NCI-H1105 treated with DMSO at 0.1 percent for 48 hours (cell line): Measurements from ENCODE around the gene CIROP.

ENCODE experiments used
- DNase-seq: peaks from one replicate; lab custom pipeline; 2025; lab: John Stamatoyannopoulos, UW

Gene CIROP

DNA sequence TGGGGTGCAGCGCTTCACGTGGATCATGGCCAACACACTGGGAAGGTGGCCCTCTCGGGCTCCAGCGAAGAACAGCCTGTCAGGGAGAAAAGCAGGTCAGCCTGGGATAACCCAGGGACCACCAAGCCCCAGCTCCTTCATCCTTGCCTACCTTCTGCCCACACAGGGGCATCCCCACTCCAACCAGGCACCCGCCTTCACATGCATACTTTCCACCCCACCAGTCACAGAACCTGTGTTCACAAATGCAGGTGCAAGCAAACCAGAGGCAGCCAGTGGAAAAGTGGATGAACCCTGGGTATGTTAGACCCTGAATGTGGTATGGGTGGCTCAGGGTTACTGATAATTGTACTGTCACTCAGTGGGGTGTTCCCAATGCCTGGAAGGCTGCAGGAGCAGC, 26.7 kb upstream of the CIROP start:
- DNase-seq, result no peak

DNA sequence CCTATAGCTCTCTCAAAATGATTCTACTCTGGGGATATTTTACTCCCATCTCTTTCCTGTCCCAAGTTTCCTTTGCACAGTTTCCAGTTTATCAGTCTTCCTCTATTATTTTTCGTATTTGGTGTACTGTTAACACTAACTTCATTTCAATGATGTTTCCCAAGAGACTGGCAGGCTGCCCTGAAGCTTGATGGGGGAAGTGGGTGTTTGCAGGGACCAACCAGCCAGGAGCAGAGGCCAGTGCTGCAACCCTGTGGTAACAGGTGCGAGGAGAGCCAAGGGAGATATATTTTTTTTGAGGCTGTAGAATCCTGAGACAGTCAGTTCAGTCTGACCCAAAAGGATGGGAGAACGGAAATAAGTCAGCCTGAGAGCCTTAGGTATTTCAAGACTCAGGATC, 26.1 kb upstream of the CIROP start:
- no peak for DNase-seq

DNA sequence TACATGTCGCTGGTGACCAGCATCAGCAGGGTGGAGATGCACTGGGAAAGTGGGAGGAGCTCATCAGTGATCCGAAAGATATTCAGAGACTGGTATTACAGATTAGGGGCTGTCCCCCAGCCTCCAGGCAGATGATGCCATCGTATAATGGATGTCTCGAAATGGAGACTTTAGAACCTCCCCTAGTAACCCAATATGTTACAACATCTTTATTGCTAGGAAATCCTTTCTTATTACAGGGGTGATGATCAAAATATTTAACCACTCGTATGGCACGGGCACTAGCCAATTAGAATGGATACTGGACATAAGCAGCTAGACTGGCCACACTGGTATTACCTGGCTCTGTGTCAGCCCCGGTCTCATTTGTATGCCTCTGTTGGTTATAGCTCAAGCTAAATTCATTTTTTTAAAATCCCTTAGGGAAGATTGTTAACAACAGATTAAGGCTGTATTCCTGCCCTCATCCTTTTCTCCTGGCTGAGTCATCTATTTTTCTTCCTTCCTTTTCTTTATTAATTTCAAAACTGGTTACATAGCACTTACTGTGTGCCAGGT, 25.0 kb upstream of the CIROP start:
- DNase-seq, result no peak

DNA sequence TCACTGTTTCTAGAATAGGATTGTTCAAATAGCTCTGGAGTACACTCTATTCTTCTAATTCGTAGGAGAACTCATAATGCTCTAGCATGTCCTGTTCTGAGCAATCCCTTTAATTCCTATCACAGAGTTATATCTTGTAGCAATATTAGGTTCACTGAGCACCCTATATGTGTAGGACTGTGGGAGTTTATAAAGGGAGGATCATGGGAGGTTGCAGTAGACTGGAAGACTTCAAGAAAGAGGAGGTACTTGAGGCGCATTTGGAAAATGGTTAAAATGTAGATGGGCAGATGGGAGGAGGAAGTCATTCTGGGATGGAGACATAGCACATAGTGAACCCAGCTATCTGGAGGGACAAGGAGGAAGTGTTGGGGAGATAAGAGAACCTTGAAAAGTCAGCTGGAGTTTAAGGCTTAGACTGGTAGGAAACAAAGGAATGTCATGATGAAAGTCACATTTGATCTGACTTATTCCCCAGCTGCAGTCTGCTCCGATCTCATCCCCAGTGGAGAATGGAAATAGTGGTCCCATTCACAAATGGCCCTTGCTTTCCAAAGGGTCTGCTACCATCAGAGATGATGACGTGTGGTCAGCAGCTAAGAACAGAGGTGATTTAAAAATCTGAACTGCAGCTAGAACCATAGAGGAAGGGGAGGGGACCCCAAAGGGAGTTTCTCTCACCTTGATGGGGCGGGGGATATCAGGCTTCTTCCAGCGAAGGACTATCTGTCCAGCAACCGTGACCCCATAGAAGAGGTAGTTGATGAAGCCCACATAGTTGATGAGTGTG, 24.4 kb upstream of the CIROP start:
- DNase-seq, result no peak

DNA sequence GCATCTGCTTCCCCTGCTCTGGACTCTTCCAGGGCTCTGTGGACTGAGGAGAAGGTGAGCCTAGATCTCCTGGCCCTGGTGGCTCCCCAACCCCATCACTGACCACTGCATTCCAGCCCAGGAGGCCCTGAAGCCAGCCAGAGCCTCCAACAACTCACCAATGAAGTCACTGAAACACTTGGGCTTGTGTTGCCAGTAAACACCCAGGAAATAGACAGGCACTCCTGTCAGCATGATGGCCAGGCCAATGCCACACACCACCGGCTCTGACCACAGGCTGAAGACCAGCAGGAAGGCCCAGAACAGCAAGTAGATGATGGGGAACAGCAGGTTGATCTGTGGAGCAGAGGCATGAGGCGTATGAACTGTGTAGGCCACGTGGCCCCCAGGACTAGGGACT, 23.1 kb upstream of the CIROP start:
- DNase-seq, result no peak

DNA sequence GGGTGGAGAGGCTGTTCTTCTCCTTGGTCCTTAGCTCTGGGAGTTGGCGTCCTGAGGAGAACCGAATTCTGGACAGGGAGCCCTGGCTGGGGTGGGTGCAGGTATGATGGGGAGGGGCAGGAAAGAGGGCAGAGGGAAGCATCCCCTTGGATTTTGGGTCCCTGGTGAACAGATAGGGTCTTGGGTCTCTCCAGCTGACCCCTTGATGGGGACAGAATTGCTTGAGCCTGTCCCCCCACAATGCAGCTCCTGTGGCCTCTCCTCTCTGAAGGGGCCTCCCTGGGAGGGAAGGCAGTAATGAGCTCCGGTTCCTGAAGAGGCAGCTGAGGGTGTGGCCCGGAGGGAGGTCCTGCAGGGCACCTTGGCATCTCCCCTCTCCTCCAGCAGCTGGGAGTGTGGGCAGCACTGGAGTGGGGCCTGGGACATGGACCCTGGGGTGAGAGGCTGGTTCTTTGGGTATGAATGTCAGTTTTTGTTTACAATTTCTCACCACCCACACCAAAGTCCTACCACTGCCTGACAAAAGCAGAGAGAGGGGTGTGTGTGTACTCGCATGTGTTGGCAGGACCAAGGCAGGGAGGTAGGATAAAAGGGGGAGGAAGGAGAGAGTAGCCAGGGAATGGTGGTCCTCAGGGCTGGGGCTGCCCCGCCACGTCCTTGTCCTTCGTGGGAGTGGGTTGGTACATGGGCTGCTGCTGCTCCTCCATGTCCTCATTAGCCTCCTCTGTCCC, 21.9 kb upstream of the CIROP start:
- DNase-seq, result no peak

DNA sequence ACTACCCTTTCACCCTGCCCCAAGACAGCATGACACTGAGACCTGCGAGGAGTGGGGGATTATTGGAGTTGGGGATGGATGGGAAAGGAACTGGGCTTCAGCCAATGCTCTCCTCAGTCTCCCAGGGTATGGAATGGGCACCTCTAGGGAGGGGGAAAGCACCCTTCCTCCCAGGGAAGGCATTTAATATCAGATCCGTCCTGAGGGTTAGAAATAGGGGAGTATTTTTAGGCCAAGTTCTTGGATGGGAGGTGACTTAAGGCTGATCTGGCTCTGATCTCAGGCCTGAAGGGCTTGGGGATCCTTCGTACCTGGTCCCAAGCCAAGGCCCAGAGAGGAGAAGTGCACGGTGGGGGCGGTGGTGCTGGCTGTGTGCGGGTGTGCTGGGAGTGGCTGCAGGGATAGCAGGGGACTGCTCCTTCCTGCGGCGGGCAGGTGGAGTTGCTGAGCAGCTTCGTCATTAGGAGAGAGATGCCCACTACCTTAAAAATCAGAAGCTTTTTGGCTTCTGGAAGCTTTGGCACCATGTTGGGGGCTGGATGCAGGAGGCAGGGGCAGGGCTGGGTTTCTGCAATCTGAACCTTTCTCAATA, 21.2 kb upstream of the CIROP start:
- no peak for DNase-seq

DNA sequence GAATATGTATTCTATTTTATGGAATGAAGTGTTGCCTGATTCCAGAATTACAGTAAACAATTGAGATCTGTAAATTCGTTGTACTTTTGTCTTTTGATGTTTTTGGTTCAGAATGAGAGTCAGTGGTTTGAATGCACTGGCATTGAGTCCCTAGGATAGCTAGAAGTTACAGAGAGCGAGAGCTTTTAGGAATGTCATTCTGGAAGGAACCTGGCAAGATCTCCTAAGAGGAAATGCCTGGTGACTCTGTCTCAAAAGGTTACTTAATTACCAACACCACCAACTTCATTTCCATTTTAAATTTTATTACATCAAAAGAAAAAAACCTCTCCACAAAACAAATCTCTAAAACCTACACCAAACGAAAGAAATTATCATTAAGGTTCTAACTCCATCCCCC, 20.2 kb upstream of the CIROP start:
- no peak for DNase-seq

DNA sequence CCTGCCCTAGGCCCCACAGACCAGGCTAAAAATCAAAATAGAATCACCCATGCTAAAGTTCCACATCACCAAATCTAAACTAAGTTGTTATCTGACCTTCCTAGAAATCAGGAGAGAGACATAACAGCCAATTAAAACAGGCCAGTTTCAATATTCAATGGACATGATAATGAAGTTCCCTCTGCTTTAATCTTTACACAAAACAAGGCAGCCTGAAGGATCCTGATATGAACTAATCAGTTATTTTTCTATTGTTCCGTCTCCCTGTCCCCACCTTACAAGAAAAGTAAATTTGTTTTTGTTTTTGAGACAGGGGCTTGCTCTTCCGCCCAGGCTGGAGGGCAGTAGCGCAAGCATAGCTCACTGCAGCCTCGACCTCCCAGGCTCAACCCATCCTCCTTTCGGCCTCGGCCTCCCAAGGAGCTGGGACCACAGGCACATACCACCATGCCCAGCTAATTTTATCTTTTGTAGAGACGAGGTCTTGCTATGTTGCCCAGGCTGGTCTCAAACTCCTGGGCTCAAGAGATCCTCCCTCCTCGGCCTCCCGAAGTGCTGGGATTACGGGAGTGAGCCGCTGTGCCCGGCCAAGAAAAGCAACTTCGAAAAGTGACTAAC, 19.7 kb upstream of the CIROP start:
- DNase-seq, result no peak

DNA sequence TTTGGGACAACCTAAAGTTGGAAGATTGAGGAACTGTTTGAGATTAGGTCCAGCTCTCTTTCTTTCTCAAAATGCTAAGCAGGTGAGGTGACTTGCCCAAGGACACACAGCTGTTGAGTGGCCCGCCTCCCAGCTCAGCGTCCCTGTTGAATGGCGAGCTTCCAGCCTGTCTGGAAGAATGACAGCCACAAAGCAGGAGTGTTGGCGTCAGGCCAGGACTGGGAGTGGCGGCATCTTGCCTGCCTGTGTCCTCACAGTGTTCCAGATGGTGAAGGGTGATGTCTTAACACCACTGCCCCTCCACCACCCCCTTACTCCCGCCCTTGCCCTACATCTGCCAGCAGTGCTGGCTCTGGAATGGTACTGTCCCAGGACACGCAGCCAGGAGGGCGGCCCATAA, 18.6 kb upstream of the CIROP start:
- peak; percentile 10 for DNase-seq

DNA sequence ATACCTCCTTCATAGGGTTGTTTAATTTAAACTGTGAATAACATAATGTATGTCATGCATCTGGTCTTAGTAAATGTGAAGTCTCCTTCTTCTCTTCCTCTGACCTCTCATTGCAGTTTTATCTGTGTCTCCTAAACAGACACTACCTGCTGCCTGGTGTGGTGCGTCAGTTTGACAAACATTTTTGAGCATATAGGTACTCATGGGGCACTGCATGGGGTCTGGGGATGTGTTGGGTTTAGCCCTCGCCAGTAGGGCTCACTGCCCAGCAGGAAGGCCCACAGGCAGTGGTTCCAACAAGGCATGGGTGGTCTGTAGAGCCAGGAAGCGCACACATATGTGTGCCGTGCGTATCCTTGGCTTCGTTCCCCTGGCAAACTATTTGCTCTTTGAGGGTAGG, 17.3 kb upstream of the CIROP start:
- DNase-seq, result no peak

DNA sequence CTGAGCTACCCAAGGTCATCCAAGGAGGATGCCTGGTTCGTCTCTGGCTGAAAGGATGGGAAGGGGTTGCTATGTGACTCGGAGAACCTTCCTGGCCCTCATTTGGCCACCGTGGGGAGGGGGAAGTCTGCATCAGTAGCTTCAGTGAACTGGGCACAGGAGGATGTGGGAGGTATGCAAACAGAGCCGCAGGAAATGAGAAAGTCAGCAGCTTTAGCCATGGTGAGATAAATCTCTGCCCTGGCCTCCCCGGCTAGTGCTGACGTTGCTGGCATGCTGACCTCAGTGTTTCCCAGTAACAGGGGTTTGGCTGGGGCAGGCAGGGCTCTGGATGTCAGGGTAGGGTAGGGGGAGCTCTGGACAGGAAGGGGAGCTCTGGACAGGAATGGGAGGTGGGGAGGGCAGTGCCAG, 16.6 kb upstream of the CIROP start:
- no peak for DNase-seq

DNA sequence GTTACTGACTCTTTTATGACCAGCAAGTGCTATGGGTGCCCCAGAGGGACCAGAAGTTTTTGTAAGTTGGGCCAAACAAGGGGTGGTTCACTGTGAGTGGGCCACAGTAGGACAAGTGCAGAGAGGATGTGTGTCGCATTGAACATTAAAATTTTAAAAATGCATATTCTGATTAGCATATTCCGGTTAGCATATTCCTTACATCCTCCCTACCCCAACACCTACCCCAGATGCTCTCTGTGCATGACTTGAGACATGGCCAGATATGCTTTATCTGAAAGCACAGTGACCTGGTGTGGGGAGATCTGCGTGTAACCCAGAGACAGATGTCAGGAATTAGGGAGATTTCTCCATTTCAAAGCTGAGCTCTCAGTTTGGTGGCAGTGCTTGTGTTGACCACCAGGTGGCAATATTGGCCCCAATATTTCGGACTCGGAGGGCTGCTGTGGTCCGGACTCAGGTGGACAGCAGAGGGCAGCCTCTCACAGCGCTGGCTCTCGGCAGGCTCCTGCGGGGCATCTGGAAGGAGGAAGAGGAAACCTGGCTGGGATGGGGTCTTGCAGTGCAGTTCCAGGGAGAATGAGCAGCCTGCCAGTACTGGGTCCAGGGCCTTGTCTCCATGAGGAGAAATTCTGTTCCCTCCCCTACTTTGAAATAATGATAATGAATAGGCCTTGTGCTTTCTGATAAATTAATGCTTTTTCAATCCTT, 15.9 kb upstream of the CIROP start:
- peak; percentile 81 for DNase-seq

DNA sequence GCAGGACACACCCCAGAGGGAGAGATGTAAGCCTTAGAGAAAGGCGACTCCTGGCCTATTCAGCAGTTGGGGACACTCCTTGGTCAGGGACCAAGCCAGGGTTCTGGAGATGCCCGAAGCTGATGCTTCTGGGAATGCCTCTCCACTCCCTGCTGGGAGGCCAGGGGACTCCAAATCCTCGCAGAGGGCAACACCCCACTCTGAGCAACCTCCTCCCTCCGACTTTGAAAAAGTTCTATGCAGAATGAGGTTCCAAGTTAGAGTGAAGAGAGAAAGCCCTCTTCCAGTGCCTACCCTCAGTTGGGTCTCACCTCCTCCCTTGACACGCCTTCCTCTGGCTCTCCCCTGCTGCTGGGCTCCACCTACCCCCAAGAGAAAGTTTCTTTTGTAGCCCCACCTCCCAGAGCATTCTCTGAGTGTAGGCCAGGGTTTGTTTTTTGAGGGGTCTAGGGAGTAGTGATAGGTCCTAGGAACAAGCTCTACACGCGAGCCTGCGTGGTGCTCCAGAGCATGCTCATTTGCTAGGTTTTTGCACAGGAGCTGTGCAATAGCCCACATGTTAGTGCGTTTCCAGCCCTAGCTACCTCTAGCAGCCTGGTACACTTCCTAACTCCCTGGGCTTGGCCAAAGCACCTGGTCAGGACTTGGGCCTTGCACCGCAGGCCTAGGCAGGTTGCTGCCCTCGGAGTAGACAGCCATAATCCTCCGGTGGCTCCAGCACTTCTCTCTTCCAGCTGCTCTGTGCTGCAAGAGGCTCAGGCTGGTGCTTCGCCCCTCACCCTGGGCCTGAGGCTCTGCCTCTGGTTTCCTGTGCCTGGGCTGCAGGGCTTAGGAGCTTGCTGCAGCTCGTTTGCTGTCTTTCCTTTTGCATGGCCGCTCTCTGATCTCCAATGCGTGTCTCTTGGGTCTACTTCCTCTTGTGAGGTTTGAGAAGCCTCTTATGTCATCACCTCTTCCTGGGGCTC, 14.9 kb upstream of the CIROP start:
- no peak for DNase-seq

DNA sequence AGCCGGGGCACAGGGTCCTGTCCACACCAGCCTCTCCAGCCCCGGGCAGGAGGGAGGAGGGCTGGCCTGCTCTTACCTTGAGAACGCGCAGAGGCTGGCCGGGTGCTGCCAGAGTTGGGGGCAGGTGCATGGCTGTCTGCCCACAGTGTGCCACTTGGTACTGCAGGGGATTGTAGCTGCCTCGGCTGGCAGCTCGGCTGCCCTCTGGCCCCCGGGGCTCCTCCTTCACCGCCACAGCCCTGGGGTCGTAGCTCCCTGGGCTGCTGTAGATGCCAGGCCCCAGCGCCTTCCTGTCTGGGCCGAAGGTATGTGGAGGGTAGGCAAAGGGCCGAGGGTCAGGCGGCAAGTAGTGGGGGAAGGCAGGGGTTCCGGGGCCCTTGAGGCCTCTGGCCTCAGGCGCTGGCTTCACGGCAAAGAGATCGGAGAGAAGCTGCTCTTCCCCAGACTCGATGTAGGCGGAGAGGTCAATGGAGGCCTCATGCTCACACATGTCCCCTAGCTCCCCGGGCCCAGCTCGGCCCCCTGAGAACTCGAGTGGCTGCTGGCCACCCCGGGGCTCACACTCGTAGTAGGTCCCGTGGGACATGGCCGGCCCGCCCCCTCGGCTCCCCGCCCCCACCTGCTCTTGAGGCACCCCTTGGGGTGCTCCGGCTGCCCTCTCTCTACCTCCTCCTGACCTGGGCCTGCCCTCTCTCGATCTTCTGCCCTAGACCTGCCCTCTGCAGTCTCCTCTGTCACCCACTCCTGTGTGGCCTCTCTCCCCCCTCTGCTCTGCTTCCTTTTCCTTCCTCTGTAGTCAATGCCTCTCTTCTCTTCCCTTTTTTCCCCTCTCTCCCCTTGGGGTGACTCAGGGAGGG, 13.9 kb upstream of the CIROP start, which contains the start of gene CEBPE:
Gene CEBPE (minus strand): TSS at position 750 of the 857 bp plus-strand sequence. CDS start 164 bp downstream, at position 586.
- DNase-seq, result no peak

DNA sequence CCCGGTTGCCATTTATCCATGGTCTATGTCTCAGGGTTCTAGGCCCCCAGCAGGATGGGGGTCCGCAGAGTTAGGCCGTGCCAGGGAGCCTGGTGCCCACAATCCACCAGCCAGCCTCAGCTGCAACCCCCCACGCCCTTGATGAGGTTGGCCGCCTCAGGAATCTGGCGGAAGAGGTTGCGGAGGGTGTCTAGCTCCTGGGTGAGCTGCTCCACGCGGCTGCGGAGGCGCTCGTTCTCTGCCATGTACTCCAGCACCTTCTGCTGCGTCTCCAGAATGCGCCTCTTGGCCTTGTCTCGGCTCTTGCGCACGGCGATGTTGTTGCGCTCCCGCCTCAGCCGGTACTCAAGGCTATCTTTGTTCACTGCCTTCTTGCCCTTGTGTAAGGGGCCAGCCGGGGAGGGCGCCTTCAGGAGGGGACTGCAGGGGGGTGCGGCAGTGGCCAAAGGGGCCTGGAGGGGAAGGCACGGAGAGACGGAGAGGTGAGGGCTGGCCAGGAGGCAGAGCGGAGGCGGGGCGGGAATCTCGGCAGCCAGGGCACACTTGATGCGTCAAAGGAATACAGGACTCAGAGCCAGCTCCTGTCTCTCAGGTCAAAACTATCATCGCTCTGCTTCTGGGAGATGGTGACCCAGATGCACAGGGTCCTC, 12.7 kb upstream of the CIROP start:
- DNase-seq, result no peak

DNA sequence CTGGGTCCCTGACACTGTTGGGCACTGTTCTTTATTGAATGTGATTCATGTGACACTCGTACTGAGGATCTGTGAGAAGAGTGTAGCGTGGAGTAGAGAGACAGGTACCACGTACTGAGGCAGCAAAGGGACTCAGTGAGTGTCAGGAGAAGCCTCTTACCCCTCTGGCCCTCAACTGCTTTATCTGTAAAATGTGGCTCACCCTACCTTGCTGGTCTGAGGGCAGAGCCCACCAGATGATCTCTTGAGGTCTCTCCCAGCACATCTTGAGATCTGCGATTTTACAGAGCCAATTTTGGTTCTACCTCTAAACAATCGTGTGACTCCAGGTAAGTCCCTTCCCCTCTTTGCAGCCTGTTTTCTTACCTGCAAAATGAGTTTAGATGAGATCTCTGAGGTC, 11.1 kb upstream of the CIROP start:
- no peak for DNase-seq

DNA sequence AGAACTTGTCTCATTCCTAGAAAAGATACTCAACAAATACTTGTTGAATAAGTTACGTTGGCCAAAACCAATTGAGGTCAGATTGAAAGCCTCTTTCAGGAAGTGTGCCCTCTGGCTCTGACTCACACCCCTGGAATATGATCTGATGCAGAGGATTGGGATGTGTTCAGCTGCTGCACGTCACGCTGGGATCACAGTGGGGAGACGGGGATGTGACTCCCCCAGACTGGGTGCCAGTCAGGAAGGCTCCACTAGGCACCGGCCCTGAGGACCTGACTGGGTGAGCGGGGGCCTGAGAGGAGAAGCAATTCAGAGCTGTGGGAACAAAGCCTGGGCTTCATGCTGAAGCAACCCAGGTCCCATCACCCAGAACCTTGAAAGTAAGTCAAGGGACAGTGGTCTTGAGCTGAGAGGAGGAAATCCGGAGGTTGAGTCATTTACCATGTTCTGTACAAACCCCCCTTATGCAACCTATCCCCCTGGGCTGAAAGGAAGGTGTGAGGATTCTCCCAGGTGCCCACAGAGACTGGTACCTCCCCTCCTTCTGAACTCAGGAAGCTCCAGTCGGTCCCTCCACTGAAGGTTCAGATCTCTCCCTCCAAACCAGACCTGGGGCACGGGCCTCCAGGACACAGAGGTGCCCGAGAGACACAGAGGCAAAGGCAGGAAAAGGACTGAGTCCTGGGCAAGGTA, 10.4 kb upstream of the CIROP start:
- no peak for DNase-seq

DNA sequence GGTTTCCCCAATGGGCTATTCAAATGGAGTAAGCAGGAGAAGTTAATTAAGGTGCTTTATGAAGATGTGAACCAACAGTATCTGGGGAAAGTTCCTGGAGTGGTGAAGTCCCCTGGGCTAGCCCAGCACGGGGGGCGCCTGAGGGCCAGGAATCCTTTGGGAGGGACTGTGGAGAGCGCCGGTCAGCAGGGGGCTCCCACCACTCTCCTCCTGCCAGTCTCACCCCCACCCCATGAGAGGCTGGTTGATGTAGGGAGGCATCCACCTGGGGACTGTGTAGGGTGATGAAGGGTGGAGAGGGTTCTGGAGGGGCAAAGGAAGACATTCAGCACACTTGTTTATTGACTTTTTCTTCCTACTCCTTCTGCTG, 9.9 kb upstream of the CIROP start:
- no peak for DNase-seq
